ENCODE results near the gene SBK2.

DNA sequence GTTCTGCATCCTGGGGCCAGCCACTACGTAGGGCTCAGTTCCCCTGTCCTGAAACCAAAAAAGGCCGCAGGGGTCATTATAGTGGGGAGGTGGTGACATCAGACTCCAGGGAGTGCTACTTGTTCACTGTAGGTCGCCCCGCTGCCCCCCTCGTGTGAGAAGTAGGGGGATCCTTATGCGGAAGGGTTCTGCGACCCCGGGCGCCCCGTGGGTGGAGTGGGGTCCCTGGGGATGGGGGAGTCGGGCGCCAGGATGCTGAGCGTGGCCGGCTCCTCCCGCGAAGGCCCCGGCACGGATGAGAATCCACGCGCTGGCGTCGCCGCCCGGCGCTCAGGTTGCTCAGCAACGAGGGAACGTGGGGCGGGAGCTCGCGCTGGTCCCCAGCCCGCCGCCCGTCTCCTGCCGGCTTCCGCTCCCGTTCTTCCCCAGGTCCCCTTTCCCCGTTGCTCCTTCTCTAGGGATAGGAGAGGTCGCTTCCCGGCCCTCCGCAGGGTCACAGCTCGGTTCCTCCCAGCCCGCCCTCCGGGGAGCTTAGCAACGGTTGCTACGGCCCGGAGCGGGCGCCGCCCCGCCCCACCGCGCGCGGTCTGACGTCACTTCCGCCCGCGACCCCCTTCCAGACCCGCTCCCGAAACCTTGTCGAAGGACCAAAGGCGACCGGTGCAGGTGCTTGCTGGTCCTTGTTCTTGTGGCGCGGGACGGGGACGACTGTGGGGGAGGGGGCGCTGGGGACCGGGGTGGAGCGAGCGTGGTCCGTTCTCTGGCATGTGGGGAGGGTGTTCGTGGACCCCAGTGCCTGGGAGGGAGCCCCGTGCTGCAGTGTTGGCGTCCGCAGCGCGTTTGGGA, 52.1 kb downstream of the SBK2 start, which contains the start of gene NAT14:
- TF ChIP-seq, protein P1, sequence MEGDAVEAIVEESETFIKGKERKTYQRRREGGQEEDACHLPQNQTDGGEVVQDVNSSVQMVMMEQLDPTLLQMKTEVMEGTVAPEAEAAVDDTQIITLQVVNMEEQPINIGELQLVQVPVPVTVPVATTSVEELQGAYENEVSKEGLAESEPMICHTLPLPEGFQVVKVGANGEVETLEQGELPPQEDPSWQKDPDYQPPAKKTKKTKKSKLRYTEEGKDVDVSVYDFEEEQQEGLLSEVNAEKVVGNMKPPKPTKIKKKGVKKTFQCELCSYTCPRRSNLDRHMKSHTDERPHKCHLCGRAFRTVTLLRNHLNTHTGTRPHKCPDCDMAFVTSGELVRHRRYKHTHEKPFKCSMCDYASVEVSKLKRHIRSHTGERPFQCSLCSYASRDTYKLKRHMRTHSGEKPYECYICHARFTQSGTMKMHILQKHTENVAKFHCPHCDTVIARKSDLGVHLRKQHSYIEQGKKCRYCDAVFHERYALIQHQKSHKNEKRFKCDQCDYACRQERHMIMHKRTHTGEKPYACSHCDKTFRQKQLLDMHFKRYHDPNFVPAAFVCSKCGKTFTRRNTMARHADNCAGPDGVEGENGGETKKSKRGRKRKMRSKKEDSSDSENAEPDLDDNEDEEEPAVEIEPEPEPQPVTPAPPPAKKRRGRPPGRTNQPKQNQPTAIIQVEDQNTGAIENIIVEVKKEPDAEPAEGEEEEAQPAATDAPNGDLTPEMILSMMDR (IDR thresholded peaks at IDR 0.05), result no peak
- peak in 1 of 2 donors; percentile 32 for TF ChIP-seq POLR2A (IDR thresholded peaks at IDR 0.05)
